B cell (primary cell): ENCODE data around the gene CREB5.

ENCODE experiments used
- EZH2 ChIP-seq: IDR thresholded peaks from 2 replicates; pipeline ENCODE4 v1.6.1; 2012; ENCODE audit warnings: borderline replicate concordance, low read depth, mild to moderate bottlenecking, moderate library complexity, low read length; ENCODE audit not compliant: insufficient read depth, poor library complexity, severe bottlenecking
- TF ChIP-seq, protein P1 (sequence below): fragments of 200-600 bp; IDR thresholded peaks from one replicate; pipeline ENCODE4 v1.8.0; 2022; ENCODE audit warnings: antibody characterized with exemption, mild to moderate bottlenecking

DNA sequence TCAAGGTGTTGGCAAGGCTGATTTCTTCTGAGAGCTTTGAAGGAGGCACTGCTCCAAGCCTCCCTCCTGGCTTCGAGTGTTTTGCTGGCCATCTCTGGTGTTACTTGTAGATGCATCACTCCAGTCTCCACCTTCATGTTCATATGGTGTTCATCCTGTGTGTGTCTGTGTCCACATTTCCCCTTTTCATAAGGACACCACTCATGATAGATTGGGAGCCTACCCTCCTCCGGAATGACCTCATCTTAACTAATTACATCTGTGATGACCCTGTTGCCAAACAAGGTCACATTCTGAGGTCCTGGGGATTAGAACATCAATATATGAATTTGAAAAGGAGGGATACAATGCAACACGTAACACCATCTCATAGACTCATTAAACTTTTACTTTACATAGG, 119.0 kb downstream of the CREB5 start:
- TF ChIP-seq, protein P1, sequence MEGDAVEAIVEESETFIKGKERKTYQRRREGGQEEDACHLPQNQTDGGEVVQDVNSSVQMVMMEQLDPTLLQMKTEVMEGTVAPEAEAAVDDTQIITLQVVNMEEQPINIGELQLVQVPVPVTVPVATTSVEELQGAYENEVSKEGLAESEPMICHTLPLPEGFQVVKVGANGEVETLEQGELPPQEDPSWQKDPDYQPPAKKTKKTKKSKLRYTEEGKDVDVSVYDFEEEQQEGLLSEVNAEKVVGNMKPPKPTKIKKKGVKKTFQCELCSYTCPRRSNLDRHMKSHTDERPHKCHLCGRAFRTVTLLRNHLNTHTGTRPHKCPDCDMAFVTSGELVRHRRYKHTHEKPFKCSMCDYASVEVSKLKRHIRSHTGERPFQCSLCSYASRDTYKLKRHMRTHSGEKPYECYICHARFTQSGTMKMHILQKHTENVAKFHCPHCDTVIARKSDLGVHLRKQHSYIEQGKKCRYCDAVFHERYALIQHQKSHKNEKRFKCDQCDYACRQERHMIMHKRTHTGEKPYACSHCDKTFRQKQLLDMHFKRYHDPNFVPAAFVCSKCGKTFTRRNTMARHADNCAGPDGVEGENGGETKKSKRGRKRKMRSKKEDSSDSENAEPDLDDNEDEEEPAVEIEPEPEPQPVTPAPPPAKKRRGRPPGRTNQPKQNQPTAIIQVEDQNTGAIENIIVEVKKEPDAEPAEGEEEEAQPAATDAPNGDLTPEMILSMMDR, result no peak
- no peak for TF ChIP-seq EZH2
